HCT116 (cell line): ENCODE measurements around the gene INKA1. TPM values are rescaled to one million over a fixed set of nuclear protein-coding genes. Genes with fewer than 3 reads are reported as not detected.

ENCODE experiments used
- ATAC-seq: fragments of 200-7000 bp; cut with Tn5 transposase; 2 replicates; pipeline ENCODE4 v1.9.1; 2020; ENCODE audit warnings: mild to moderate bottlenecking, moderate library complexity
- BruUV-seq: library from RNA; stranded (reverse); fragments of 400-500 nt; replicated peaks from 2 replicates; lab custom pipeline; 2021; lab: Mats Ljungman, UMichigan
- CTCF ChIA-PET: fragments of 300-600 bp; sonication (Branson Sonifier 250); formaldehyde crosslinking; loops from one replicate; lab custom pipeline; 2021; ENCODE audit warnings: antibody characterized with exemption; lab: Charles Lee
- POLR2A ChIA-PET: fragments of 300-600, 350-600 bp; sonication (Branson Sonifier 250); formaldehyde crosslinking; loops from one replicate; lab custom pipeline; 2021; ENCODE audit warnings: antibody characterized with exemption; lab: Charles Lee
- RAD21 ChIA-PET, 2 experiments: fragments of 300-600 bp; sonication (Branson Sonifier 250); formaldehyde crosslinking; loops; one replicate each; lab custom pipeline; 2023; ENCODE audit warnings: low total read pairs in 2 of 2; ENCODE audit not compliant: uncharacterized antibody in 2 of 2, unreplicated experiment in 2 of 2, low non-redundant PET in 1 of 2; lab: Charles Lee
- DNase-seq: peaks from one replicate; pipeline ENCODE4 v3.0.0-alpha.2; 2010; ENCODE audit warnings: low read depth, low spot score
- H2AFZ ChIP-seq: fragments of 200-600 bp; shearing (Covaris generic), sonication (generic); 2 replicates; pipeline ENCODE4 v1.6.1; 2017; ENCODE audit warnings: low read depth, mixed run types, mixed read lengths, antibody characterized with exemption, low read length; ENCODE audit not compliant: poor library complexity, severe bottlenecking
- H3K27ac ChIP-seq: 2 replicates; pipeline ENCODE4 v1.5.1; 2012; ENCODE audit warnings: low read depth, low read length
- H3K27me3 ChIP-seq: fragments of 200-600 bp; sonication (generic); 2 replicates; pipeline ENCODE4 v1.6.1; 2016; ENCODE audit warnings: mixed run types, low read length, mixed read lengths; ENCODE audit not compliant: insufficient read depth
- H3K36me3 ChIP-seq, 2 experiments: fragments of 200-500 bp in 1 of 2; fragments of 200-600 bp in 1 of 2; sonication (Bioruptor generic) in 1 of 2; sonication (generic) in 1 of 2; 2 replicates each; pipeline versions ENCODE4 v1.5.1 to v1.6.1; 2014 to 2016; ENCODE audit warnings: low read length in 2 of 2, inconsistent platforms in 1 of 2, mixed read lengths in 1 of 2, mixed run types in 1 of 2; ENCODE audit not compliant: insufficient read depth in 2 of 2, control insufficient read depth in 1 of 2
- H3K4me1 ChIP-seq, 2 experiments: fragments of 200-600 bp in 1 of 2; sonication (generic) in 1 of 2; 2 replicates each; pipeline versions ENCODE4 v1.5.1 to v1.6.1; 2012 to 2017; ENCODE audit warnings: low read length in 2 of 2, inconsistent platforms in 1 of 2, mild to moderate bottlenecking in 1 of 2, mixed read lengths in 1 of 2, mixed run types in 1 of 2, moderate library complexity in 1 of 2; ENCODE audit not compliant: insufficient read depth in 2 of 2, control insufficient read depth in 1 of 2
- H3K4me2 ChIP-seq: fragments of 200-600 bp; sonication (generic); 2 replicates; pipeline ENCODE4 v1.6.1; 2017; ENCODE audit warnings: mixed run types, low read length, mixed read lengths
- H3K4me3 ChIP-seq, 2 experiments: fragments of 200-600 bp in 1 of 2; sonication (generic) in 1 of 2; replicated peaks in 1 of 2; 2 replicates each; pipeline ENCODE4 v1.5.1; 2011 to 2016; ENCODE audit warnings: low read length in 2 of 2, control low read depth in 1 of 2, low read depth in 1 of 2, mild to moderate bottlenecking in 1 of 2, mixed read lengths in 1 of 2, mixed run types in 1 of 2
- H3K79me2 ChIP-seq: fragments of 200-600 bp; sonication (generic); 2 replicates; pipeline ENCODE4 v1.6.1; 2017; ENCODE audit warnings: mild to moderate bottlenecking, mixed run types, low read length, moderate library complexity, mixed read lengths; ENCODE audit not compliant: insufficient read depth
- H3K9ac ChIP-seq: fragments of 200-600 bp; sonication (generic); 2 replicates; pipeline ENCODE4 v1.6.1; 2016; ENCODE audit warnings: low read length, mixed read lengths
- H3K9me2 ChIP-seq: fragments of 200-600 bp; sonication (generic), shearing (Covaris generic); 2 replicates; pipeline ENCODE4 v1.6.1; 2017; ENCODE audit warnings: mixed run types, mild to moderate bottlenecking, moderate library complexity; ENCODE audit not compliant: insufficient read depth
- H3K9me3 ChIP-seq, 2 experiments: fragments of 200-500 bp in 1 of 2; fragments of 200-600 bp in 1 of 2; sonication (Bioruptor generic) in 1 of 2; sonication (generic) in 1 of 2; 2 replicates each; pipeline ENCODE4 v1.6.1; 2014 to 2017; ENCODE audit warnings: low read length in 2 of 2, mixed read lengths in 2 of 2, inconsistent platforms in 1 of 2, low read depth in 1 of 2, mild to moderate bottlenecking in 1 of 2, mixed run types in 1 of 2, moderate library complexity in 1 of 2; ENCODE audit not compliant: control insufficient read depth in 1 of 2, insufficient read depth in 1 of 2
- H4K20me1 ChIP-seq: fragments of 200-600 bp; sonication (generic), shearing (Covaris generic); 2 replicates; pipeline ENCODE4 v1.6.1; 2017; ENCODE audit warnings: mixed run types, mild to moderate bottlenecking, moderate library complexity; ENCODE audit not compliant: insufficient read depth
- CEBPB ChIP-seq: IDR thresholded peaks from 2 replicates; pipeline ENCODE4 v1.6.1; 2012; ENCODE audit warnings: low read depth
- CTCF ChIP-seq, 3 experiments: fragments of 200-600 bp in 1 of 3; sonication (generic) in 1 of 3; IDR thresholded peaks in 2 of 3; conservative IDR thresholded peaks in 1 of 3; 2 replicates each; pipeline ENCODE4 v1.5.1; 2012 to 2017; ENCODE audit warnings: low read depth in 2 of 3, low read length in 2 of 3, antibody characterized with exemption in 1 of 3, borderline replicate concordance in 1 of 3, control low read depth in 1 of 3, mild to moderate bottlenecking in 1 of 3, mixed read lengths in 1 of 3, mixed run types in 1 of 3, moderate library complexity in 1 of 3; ENCODE audit not compliant: insufficient read depth in 1 of 3
- EZH2 ChIP-seq: fragments of 200-600 bp; sonication (generic); IDR thresholded peaks from 2 replicates; pipeline ENCODE4 v1.6.1; 2017; ENCODE audit warnings: antibody characterized with exemption, mixed run types
- FOSL1 ChIP-seq: IDR thresholded peaks from 2 replicates; pipeline ENCODE4 v1.6.1; 2012; ENCODE audit warnings: low read depth
- POLR2A ChIP-seq: IDR thresholded peaks from 2 replicates; pipeline ENCODE4 v1.7.0; 2011; ENCODE audit warnings: borderline replicate concordance; ENCODE audit not compliant: insufficient read depth, insufficient read length; ENCODE audit errors: extremely low read depth
- RAD21 ChIP-seq: IDR thresholded peaks from 2 replicates; pipeline ENCODE4 v1.6.1; 2012; ENCODE audit warnings: low read depth, mild to moderate bottlenecking
- SIN3A ChIP-seq: IDR thresholded peaks from 2 replicates; pipeline ENCODE4 v1.6.1; 2012; ENCODE audit warnings: low read depth
- TCF7L2 ChIP-seq: IDR thresholded peaks from 2 replicates; pipeline ENCODE4 v1.7.0; 2011; ENCODE audit warnings: borderline replicate concordance, inconsistent platforms; ENCODE audit not compliant: insufficient read depth, insufficient read length; ENCODE audit errors: extremely low read depth
- YY1 ChIP-seq: IDR thresholded peaks from 2 replicates; pipeline ENCODE4 v1.6.1; 2011; ENCODE audit warnings: low read length, low read depth, moderate library complexity, mild to moderate bottlenecking; ENCODE audit not compliant: insufficient replicate concordance; ENCODE audit errors: extremely low read depth
- ZBTB33 ChIP-seq: IDR thresholded peaks from 2 replicates; pipeline ENCODE4 v1.6.1; 2011; ENCODE audit warnings: mild to moderate bottlenecking, low read length, moderate library complexity; ENCODE audit not compliant: insufficient replicate concordance; ENCODE audit errors: extremely low read depth
- intact Hi-C: fragments of 100-400 bp; cut with micrococcal nuclease; formaldehyde crosslinking; loops from 2 replicates; pipeline ENCODE4 v1.10.0; 2022
- total RNA-seq: library from RNA; stranded (reverse); gene quantifications from one replicate; pipeline ENCODE4 v1.2.1, GENCODE V29; 2021; ENCODE audit not compliant: unreplicated experiment

INKA1 gene
- total RNA-seq, 1 experiment from 2014 or later, result 1.6 TPM

DNA sequence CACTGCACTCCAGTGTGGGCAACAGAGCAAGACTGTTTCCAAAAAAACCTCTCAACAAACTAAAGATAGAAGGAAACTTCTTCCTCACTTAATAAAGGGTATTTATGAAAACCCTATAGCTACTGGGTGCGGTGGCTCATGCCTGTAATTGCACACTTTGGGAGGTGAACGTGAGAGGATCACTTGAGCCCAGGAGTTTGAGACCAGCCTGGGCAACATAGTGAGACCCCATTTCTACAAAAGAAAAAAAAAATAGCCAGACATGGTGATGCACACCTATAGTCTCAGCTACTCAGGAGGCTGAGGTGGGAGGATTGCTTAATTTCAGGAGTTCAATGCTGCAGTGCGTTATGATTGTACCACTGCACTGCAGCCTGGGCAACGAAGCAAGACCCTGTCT, 39.1 kb upstream of the INKA1 start:
- Histone ChIP-seq H3K4me2 (no peak overlapping the region), H3K9me2 (no peaks in the 10 kb centered on the region), H3K9ac (no peak overlapping the region), H4K20me1 (peaks cover 3% of the 10 kb centered on the region), H3K9me3 (no peaks in the 10 kb centered on the region), H3K79me2 (peaks cover 73% of the 10 kb centered on the region), H3K4me1 (no peaks in the 10 kb centered on the region), H3K27me3 (no peaks in the 10 kb centered on the region), H3K36me3 (no peaks in the 10 kb centered on the region), H2AFZ (no peak overlapping the region), H3K27ac (no peak overlapping the region), H3K4me3 (no peak overlapping the region)
- BruUV-seq, result no TSS peak
- RAD21 ChIA-PET, result no interaction called here
- intact Hi-C loops, result no loop called here
- CTCF ChIA-PET, result no interaction called here
- DNase-seq (no peak), ATAC-seq (no peak)
- TF ChIP-seq ZBTB33, result no peak
- TF ChIP-seq TCF7L2, result no peak
- no peak for TF ChIP-seq CEBPB
- TF ChIP-seq EZH2, result no peak
- no peak for TF ChIP-seq POLR2A
- no peak for TF ChIP-seq RAD21
- no peak for TF ChIP-seq FOSL1
- TF ChIP-seq YY1, result no peak
- no peak for TF ChIP-seq SIN3A
- TF ChIP-seq CTCF (IDR thresholded peaks at IDR 0.05 in 2 of 3, conservative IDR thresholded peaks at IDR 0.05 in 1 of 3; ENCODE audit: borderline replicate concordance in 1 of 3, insufficient read depth in 1 of 3, low read depth in 2 of 3, low read length in 2 of 3), result no peak
- POLR2A ChIA-PET, result interaction anchor here (0.6 kb wide), 1 partner anchor 18 kb away, joined by 3 read pairs; no protein-coding TSS in a partner anchor
